ENCODE measurements around the gene DUSP8. TPM values are rescaled to one million over a fixed set of nuclear protein-coding genes. Genes with fewer than 3 reads are reported as not detected.
A peak's percentile ranks its signal among the peaks of the same experiment; 100 is the strongest.

Gene DUSP8
- total and polyA plus RNA-seq, 9 of the 15 experiments (the other 6 are each of a cell fraction or from before 2014, with no cell fraction given), result 0.14 to 2.0 (median 0.86) TPM; not detected in 2

DNA sequence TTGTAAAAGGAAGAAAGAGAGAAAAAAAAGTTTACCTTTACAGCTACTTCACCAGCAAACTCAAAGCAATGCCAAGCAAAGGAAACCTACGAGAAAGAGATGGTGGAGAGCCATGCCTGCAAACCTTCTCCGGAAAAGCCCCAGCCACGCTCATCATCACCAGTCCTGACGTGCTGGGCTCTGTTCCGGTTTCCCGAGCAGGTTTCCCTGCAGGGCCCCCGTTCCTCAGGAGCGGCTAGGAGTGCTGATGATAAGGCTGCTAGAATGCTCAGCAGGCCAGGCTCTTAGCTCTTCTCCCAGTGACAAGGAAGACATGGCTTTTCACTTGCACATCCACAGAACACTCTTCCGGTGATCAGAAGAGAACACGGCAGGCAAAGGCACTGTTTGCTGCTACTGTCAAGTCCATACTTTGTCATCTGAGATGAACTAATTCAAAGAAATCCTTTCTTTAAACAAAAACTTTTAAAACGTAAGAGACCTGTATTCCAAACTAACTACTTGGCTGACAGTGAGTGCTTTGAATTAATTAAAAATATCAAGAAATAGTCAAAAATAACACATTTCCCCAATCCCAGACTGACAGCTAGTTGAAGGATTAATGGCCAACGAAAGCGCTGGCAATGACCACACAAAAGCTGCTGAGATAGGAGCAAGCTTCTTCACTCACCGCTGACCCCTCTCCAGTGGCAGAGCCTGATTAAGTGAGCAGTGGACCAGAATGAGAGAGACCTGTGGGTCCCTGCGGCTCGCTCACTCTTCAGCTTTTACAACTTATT, 35.8 kb downstream of the DUSP8 start:
- no peak for FAIRE-seq
- CTCF ChIA-PET (ENCODE audit: low intra/inter-chr PET ratio), result no interaction called here
- no peak overlapping the region for H2AFZ ChIP-seq (ENCODE audit: low read depth, low read length)
- intact Hi-C loops (cut with micrococcal nuclease), result no loop called here
- peaks cover 19% of the 10 kb centered on the region for H4K20me1 ChIP-seq (replicated peaks; ENCODE audit: control insufficient read depth, insufficient read depth, low read length)
- H3K4me2 ChIP-seq (ENCODE audit: insufficient read depth, low read length), result no peak overlapping the region
- POLR2A ChIA-PET, result interaction anchor here (0.6 to 1.0 kb wide), 4 partner anchors 10 to 138 kb away, joined by 3 to 4 read pairs (median 3); no protein-coding TSS in a partner anchor
- H3K4me3 ChIP-seq, result no peak overlapping the region
- in situ Hi-C loops (cut with MboI), result no loop called here
- DNase-seq (ENCODE audit: extremely low read depth in 1 of 4, low spot score in 3 of 4), result no peak
- peaks cover 11% of the 10 kb centered on the region; the same call in 1 of the 3 replicates for H3K36me3 ChIP-seq (ENCODE audit: control insufficient read depth, insufficient read depth, low read length)
- H3K9me3 ChIP-seq (replicated peaks; ENCODE audit: control insufficient read depth, insufficient read depth, low read depth, low read length), result no peaks in the 10 kb centered on the region
- H3K27me3 ChIP-seq (ENCODE audit: control insufficient read depth in 2 of 2, insufficient read depth in 2 of 2, low read length in 2 of 2), result no peaks in the 10 kb centered on the region
- H3K4me1 ChIP-seq (replicated peaks in 1 of 2; ENCODE audit: control insufficient read depth in 2 of 2, insufficient read depth in 2 of 2, low read length in 2 of 2), result peaks cover 4 to 37% of the 10 kb centered on the region in 2 experiments; a peak in 4 of 5 replicates
- peaks cover 29% of the 10 kb centered on the region; the same call in 2 of the 3 replicates for H3K79me2 ChIP-seq (ENCODE audit: control insufficient read depth, insufficient read depth, low read length)
- BruUV-seq (replicated peaks), result no TSS peak
- H3K9ac ChIP-seq (ENCODE audit: insufficient read depth in 1 of 2, low read depth in 2 of 2, low read length in 2 of 2), result 0 out of 4 replicates have a peak overlapping the region, but pooled peaks of 1 of the 2 experiments have one; percentile 68
- H3K27ac ChIP-seq (ENCODE audit: extremely low read depth, low read depth, low read length), result no peak overlapping the region
- no peak for ATAC-seq
- 74% methylated on average over 16 of the region's 16 CpGs for WGBS (ENCODE audit: insufficient coverage, low coverage, missing lambda C conversion rate)
- H3K9me1 ChIP-seq (ENCODE audit: control insufficient read depth, insufficient read depth, low read length), result peaks cover 9% of the 10 kb centered on the region
- TF ChIP-seq SRSF1 (IDR thresholded peaks at IDR 0.05; ENCODE audit: low read depth, low read length) (no peak), FOXA3 (CRISPR knock-in tag; conservative IDR thresholded peaks at IDR 0.05 in 1 of 2, IDR thresholded peaks at IDR 0.05 in 1 of 2) (no peak), NFE2 (IDR thresholded peaks at IDR 0.05; ENCODE audit: low read depth) (no peak), EP300 (IDR thresholded peaks at IDR 0.05; ENCODE audit: low read length) (no peak), NCOA2 (IDR thresholded peaks at IDR 0.05; ENCODE audit: partially characterized antibody in 2 of 2) (no peak), SPI1 (IDR thresholded peaks at IDR 0.05; ENCODE audit: borderline replicate concordance, low read depth, low read length) (no peak), ZNF764 (CRISPR knock-in tag; IDR thresholded peaks at IDR 0.05; ENCODE audit: low read depth) (no peak)
- TF ChIP-seq, protein P1, sequence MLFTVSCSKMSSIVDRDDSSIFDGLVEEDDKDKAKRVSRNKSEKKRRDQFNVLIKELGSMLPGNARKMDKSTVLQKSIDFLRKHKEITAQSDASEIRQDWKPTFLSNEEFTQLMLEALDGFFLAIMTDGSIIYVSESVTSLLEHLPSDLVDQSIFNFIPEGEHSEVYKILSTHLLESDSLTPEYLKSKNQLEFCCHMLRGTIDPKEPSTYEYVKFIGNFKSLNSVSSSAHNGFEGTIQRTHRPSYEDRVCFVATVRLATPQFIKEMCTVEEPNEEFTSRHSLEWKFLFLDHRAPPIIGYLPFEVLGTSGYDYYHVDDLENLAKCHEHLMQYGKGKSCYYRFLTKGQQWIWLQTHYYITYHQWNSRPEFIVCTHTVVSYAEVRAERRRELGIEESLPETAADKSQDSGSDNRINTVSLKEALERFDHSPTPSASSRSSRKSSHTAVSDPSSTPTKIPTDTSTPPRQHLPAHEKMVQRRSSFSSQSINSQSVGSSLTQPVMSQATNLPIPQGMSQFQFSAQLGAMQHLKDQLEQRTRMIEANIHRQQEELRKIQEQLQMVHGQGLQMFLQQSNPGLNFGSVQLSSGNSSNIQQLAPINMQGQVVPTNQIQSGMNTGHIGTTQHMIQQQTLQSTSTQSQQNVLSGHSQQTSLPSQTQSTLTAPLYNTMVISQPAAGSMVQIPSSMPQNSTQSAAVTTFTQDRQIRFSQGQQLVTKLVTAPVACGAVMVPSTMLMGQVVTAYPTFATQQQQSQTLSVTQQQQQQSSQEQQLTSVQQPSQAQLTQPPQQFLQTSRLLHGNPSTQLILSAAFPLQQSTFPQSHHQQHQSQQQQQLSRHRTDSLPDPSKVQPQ (CRISPR knock-in tag; IDR thresholded peaks at IDR 0.05; ENCODE audit: borderline replicate concordance), result no peak
- TF ChIP-seq, protein P2, sequence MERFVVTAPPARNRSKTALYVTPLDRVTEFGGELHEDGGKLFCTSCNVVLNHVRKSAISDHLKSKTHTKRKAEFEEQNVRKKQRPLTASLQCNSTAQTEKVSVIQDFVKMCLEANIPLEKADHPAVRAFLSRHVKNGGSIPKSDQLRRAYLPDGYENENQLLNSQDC (CRISPR knock-in tag; IDR thresholded peaks at IDR 0.05), result no peak
- TF ChIP-seq, protein P3, sequence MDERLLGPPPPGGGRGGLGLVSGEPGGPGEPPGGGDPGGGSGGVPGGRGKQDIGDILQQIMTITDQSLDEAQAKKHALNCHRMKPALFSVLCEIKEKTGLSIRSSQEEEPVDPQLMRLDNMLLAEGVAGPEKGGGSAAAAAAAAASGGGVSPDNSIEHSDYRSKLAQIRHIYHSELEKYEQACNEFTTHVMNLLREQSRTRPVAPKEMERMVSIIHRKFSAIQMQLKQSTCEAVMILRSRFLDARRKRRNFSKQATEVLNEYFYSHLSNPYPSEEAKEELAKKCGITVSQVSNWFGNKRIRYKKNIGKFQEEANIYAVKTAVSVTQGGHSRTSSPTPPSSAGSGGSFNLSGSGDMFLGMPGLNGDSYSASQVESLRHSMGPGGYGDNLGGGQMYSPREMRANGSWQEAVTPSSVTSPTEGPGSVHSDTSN (CRISPR knock-in tag; IDR thresholded peaks at IDR 0.05; ENCODE audit: low read depth), result no peak
- TF ChIP-seq, protein P3 (tag; conservative IDR thresholded peaks at IDR 0.05; ENCODE audit: low read depth), result peak; percentile 63
